ENCODE results near the gene AMZ1. TPM values are rescaled to one million over a fixed set of nuclear protein-coding genes. Genes with fewer than 3 reads are reported as not detected.

Gene AMZ1
- total RNA-seq, 1 donor from 2014 or later: 9.1 TPM

GRCh38 chr7:2657920-2658671, 29.9 kb upstream of the AMZ1 start:
- no peaks in the 10 kb centered on the region for H3K9me3 Mint-ChIP-seq (ENCODE audit: low read depth)
- no peak overlapping the region for H3K27ac Mint-ChIP-seq (ENCODE audit: unreplicated experiment)
- peaks cover 9% of the 10 kb centered on the region for H3K36me3 Mint-ChIP-seq (ENCODE audit: low read depth)
- H3K27me3 Mint-ChIP-seq (ENCODE audit: low read depth): no peaks in the 10 kb centered on the region
- no peak for DNase-seq (ENCODE audit: low spot score)
- no peaks in the 10 kb centered on the region for H3K4me1 Mint-ChIP-seq (ENCODE audit: low read depth)
- no peak overlapping the region for H3K4me3 Mint-ChIP-seq (ENCODE audit: unreplicated experiment)
- no peak for TF ChIP-seq CTCF (IDR thresholded peaks at IDR 0.05)

- H3K27me3 Mint-ChIP-seq (ENCODE audit: low read depth): no peaks in the 10 kb centered on the region
- no peak for DNase-seq (ENCODE audit: low spot score)
- no peak for TF ChIP-seq CTCF (IDR thresholded peaks at IDR 0.05)
- H3K4me3 Mint-ChIP-seq (ENCODE audit: unreplicated experiment): no peak overlapping the region
- no peaks in the 10 kb centered on the region for H3K4me1 Mint-ChIP-seq (ENCODE audit: low read depth)
- H3K27ac Mint-ChIP-seq (ENCODE audit: unreplicated experiment): no peak overlapping the region
- peaks cover 9% of the 10 kb centered on the region for H3K36me3 Mint-ChIP-seq (ENCODE audit: low read depth)
- no peaks in the 10 kb centered on the region for H3K9me3 Mint-ChIP-seq (ENCODE audit: low read depth)
Observed at GRCh38 chr7:2658941-2659340, 29.1 kb upstream of the AMZ1 start.

- no peak for DNase-seq (ENCODE audit: low spot score)
- peaks cover 9% of the 10 kb centered on the region for H3K36me3 Mint-ChIP-seq (ENCODE audit: low read depth)
Observed at GRCh38 chr7:2659556-2660358, 28.2 kb upstream of the AMZ1 start.

GRCh38 chr7:2660359-2661095, 27.5 kb upstream of the AMZ1 start:
- no peak overlapping the region for H3K4me3 Mint-ChIP-seq (ENCODE audit: unreplicated experiment)
- peaks cover 9% of the 10 kb centered on the region for H3K36me3 Mint-ChIP-seq (ENCODE audit: low read depth)
- peak; percentile 70 for TF ChIP-seq CTCF (IDR thresholded peaks at IDR 0.05)
- H3K27ac Mint-ChIP-seq (ENCODE audit: unreplicated experiment): no peak overlapping the region
- no peaks in the 10 kb centered on the region for H3K4me1 Mint-ChIP-seq (ENCODE audit: low read depth)
- H3K9me3 Mint-ChIP-seq (ENCODE audit: low read depth): no peaks in the 10 kb centered on the region
- DNase-seq (ENCODE audit: low spot score): peak; percentile 89
- no peaks in the 10 kb centered on the region for H3K27me3 Mint-ChIP-seq (ENCODE audit: low read depth)

More at GRCh38 chr7:2659556-2660358, 28.2 kb upstream of the AMZ1 start:
- H3K27me3 Mint-ChIP-seq (ENCODE audit: low read depth): no peaks in the 10 kb centered on the region
- TF ChIP-seq CTCF (IDR thresholded peaks at IDR 0.05): no peak
- H3K4me1 Mint-ChIP-seq (ENCODE audit: low read depth): no peaks in the 10 kb centered on the region
- H3K4me3 Mint-ChIP-seq (ENCODE audit: unreplicated experiment): no peak overlapping the region
- no peak overlapping the region for H3K27ac Mint-ChIP-seq (ENCODE audit: unreplicated experiment)
- H3K9me3 Mint-ChIP-seq (ENCODE audit: low read depth): no peaks in the 10 kb centered on the region

- Mint-ChIP-seq H3K36me3 (ENCODE audit: low read depth) (peaks cover 9% of the 10 kb centered on the region), H3K4me1 (ENCODE audit: low read depth) (no peaks in the 10 kb centered on the region), H3K27me3 (ENCODE audit: low read depth) (no peaks in the 10 kb centered on the region), H3K27ac (ENCODE audit: unreplicated experiment) (no peak overlapping the region), H3K9me3 (ENCODE audit: low read depth) (no peaks in the 10 kb centered on the region), H3K4me3 (ENCODE audit: unreplicated experiment) (no peak overlapping the region)
- DNase-seq (ENCODE audit: low spot score): no peak
- TF ChIP-seq CTCF (IDR thresholded peaks at IDR 0.05): peak; percentile 4
Observed at GRCh38 chr7:2661096-2661449, 26.9 kb upstream of the AMZ1 start.
